Measurements from ENCODE around the gene PPP4C. TPM values are rescaled to one million over a fixed set of nuclear protein-coding genes. Genes with fewer than 3 reads are reported as not detected.

PPP4C gene
- total RNA-seq, 4 donors from 2014 or later, result 49.8 to 59.1 (median 56.3) TPM

DNA sequence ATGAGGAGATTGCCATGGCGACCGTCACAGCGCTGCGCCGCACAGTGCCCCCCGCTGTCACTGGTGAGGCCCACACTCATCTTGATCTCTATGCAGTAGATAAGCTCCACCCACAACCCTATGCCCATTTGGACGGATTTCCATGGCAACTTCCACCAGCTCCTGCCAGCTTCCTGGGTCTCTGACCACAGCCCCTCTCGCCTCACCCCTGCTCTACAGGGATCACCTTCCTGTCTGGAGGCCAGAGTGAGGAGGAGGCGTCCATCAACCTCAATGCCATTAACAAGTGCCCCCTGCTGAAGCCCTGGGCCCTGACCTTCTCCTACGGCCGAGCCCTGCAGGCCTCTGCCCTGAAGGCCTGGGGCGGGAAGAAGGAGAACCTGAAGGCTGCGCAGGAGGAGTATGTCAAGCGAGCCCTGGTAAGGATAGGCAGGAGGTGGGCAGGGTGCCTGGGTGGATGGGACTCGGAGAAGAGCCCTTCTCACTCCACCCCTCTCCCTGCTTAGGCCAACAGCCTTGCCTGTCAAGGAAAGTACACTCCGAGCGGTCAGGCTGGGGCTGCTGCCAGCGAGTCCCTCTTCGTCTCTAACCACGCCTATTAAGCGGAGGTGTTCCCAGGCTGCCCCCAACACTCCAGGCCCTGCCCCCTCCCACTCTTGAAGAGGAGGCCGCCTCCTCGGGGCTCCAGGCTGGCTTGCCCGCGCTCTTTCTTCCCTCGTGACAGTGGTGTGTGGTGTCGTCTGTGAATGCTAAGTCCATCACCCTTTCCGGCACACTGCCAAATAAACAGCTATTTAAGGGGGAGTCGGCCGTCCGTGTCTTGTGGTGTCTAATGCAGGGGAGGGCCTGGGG is 6.0 kb upstream of the PPP4C start:
- TF ChIP-seq, protein P1, sequence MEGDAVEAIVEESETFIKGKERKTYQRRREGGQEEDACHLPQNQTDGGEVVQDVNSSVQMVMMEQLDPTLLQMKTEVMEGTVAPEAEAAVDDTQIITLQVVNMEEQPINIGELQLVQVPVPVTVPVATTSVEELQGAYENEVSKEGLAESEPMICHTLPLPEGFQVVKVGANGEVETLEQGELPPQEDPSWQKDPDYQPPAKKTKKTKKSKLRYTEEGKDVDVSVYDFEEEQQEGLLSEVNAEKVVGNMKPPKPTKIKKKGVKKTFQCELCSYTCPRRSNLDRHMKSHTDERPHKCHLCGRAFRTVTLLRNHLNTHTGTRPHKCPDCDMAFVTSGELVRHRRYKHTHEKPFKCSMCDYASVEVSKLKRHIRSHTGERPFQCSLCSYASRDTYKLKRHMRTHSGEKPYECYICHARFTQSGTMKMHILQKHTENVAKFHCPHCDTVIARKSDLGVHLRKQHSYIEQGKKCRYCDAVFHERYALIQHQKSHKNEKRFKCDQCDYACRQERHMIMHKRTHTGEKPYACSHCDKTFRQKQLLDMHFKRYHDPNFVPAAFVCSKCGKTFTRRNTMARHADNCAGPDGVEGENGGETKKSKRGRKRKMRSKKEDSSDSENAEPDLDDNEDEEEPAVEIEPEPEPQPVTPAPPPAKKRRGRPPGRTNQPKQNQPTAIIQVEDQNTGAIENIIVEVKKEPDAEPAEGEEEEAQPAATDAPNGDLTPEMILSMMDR (IDR thresholded peaks at IDR 0.05), result no peak
- ATAC-seq (ENCODE audit: low FRiP score) (no peak), DNase-seq (ENCODE audit: low spot score) (no peak)

DNA sequence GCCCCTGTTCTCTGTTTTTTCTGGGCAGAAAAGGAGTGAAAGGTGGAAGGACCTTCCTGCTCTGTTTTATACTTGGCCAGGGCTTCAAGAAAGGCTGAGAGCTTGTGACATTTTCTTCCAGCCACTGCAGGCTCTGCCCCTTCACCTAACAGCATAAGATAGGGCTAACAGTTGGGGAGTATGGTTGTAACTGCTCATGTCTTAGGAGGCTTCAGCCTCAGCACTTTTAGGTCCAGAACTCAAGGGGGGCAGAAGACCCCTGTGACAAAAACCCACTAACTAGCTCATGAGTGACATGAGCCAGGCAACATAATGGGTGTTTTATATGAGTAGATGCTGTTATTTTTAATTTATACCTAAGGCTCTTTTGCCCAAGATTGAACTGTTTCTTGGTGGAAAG is 5.3 kb upstream of the PPP4C start:
- DNase-seq (ENCODE audit: low spot score) (no peak), ATAC-seq (ENCODE audit: low FRiP score) (no peak)
- TF ChIP-seq, protein P1 (IDR thresholded peaks at IDR 0.05), result no peak

GRCh38 chr16:30076276-30076791 is 540 bp downstream of the PPP4C start:
- ATAC-seq (ENCODE audit: low FRiP score) (peak; percentile 35), DNase-seq (ENCODE audit: low spot score) (no peak)
- TF ChIP-seq, protein P1 (IDR thresholded peaks at IDR 0.05), result no peak

DNA sequence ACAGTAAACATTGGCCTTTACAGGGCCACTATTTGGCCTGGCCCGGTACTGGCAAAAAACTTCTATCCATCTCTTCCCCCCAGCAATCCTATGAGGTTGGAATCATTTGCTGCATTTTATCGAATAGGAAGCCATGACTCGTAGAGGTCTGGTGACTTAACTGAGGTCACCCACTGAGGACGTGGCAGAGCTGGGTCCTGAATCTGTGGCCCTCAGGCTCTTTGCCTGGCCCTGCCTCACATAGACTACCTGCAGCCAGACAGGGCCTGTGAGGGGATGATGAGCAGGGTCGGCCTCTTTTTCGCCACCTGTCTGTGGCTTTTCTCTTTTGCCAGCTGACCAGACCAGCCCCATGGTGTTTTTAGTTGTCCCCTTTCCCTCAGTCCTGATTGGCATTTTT is 1.9 kb downstream of the PPP4C start:
- TF ChIP-seq, protein P1 (IDR thresholded peaks at IDR 0.05), result no peak

GRCh38 chr16:30078744-30079143 is 3.0 kb downstream of the PPP4C start:
- no peak for ATAC-seq (ENCODE audit: low FRiP score)

More for the DNA sequence above, 1.9 kb downstream of the PPP4C start:
- ATAC-seq (ENCODE audit: low FRiP score) (no peak), DNase-seq (ENCODE audit: low spot score) (no peak)

GRCh38 chr16:30079480-30079879 is 3.7 kb downstream of the PPP4C start:
- TF ChIP-seq, protein P1 (IDR thresholded peaks at IDR 0.05), result no peak
- ATAC-seq (ENCODE audit: low FRiP score), result no peak
- DNase-seq (ENCODE audit: low spot score), result no peak

More at GRCh38 chr16:30078744-30079143, 3.0 kb downstream of the PPP4C start:
- TF ChIP-seq, protein P1 (IDR thresholded peaks at IDR 0.05), result no peak
- DNase-seq (ENCODE audit: low spot score), result no peak
